ENCODE data around the gene SAA4.
"Not testable (repeated sequence)": the region's sequence is repeated elsewhere in the genome, so short reads cannot be mapped to it uniquely, and the experiment has no call there.

SAA4 gene

DNA sequence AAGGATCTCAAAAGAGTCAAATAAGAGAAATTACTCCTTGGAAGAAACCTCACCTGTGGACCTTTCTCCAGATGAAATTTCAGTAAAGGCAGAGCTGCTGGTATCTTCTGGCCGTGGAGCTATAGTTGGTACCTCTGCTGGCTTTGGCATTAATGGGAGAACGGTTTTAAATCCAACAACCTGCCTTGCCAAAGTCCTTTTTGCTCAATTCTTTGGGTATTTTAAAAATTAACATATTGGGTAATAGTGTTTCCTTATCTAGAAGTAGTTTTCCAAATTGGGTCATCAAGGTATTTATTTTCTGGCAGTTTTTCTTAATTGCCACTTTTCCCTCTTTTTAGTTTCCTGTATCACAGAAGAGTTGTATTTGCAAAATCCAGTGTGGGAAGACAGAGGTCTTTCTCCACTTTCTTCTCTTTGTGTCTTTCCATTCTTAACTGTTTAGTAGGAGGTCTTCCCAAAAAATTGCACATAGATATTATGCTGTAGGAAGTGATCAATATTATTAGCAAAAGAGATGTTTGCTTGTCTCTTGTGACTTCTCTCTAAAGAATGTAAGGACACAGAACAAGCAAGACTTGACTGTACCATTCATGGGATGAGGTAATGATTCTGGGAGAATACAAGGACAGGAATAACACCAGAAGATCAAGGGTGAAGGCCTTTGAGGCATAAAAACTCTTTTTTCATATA, at the start of gene SAA4:
SAA4 (minus strand) TSS at position 139 of the 693 bp plus-strand sequence. CDS start 876 bp downstream, outside the sequence.
- no peak for DNase-seq

GRCh38 chr11:18285841-18286240, 49.2 kb upstream of the SAA4 start:
- DNase-seq = no peak

DNA sequence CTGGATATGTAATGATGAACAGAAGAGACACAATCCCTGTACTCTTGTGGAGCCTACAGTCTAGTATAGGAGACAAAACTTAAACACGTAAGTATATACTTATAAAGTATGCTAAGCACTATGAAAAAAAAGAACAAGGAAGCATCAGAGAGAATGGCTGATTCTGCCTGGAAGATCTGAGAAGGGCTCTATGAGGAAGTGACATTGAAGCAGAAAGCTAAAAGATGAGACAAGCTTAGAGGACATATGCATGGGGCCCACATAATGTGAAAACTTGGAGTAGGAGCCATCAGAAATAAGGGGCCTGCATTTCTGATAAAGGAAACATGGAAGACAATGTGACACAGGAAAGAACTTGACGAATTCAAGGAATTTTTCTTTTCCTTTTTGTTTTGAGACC, 46.0 kb upstream of the SAA4 start:
- no peak for DNase-seq

GRCh38 chr11:18280438-18281045, 43.9 kb upstream of the SAA4 start:
- DNase-seq = no peak

DNA sequence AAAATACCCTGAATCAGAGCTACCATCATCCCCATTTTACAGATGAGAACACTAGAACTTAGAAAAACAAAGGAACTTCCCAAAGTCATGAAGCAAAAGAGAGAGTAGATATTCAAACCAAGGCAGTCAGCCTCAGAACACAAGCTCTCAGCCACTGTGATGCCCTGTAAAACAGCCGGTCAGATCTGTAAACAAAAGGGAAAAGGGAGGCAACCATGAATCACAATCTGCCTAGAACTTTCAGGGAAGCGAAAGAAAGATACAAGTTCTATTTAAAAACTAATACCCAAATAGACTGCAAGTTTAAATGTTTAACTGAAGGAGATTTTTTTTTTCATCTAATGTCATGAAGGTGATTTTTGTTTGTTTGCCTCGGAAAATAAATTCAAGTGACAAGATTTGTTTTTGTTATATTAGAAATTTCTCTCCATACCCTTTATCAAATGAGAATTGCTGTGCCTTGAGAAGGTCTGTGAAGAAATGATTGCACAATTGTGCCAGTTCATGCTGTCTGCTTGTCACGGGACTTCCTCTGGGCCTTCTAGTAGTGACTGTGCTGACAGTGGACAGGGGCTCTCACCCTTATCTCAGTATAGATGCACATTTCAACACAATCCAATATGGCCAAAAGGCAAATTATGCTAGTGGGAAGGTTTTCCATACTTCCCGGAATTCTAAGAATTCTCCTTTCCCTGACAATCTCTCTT, 41.1 kb upstream of the SAA4 start:
- DNase-seq = no peak

DNA sequence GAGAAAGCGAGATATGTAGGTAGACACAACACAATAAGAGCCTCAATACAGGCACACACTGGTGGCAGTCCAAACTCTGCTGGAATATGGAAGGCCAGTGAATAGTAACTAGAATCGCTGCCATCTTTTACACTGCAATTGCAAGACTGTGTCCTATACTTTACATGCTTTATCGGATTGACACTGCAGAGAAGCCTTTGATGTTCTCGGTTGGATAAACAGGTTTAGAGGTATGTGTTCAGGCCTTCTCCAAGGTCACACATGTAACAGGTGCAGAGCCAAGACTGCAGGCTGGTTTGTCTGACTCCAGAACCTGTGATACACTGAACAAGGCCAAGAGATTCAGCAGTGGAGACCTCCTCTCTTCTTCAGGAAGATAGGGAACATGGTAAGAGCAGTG, 34.6 kb upstream of the SAA4 start:
- DNase-seq = no peak

DNA sequence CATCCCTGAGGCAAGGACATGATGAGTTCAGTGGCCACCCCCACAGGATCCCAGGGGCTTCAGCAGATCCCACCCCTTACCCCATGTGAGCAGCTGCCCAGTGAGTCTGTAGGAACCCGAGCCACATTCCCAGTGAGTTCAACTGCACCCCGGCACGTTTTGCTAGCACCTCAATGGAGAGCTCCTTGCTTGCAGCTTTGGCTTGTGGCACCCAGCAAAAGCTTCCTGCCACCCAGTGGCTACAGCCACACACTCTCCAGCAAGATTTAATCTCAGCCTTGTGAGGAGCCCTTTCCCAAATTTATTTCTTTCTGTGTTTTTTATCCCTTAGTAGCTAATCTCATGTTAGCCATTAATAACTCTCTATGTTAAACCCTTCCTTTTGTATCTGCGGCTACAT, 33.5 kb upstream of the SAA4 start:
- DNase-seq = no peak

- DNase-seq = not testable (repeated sequence)
Observed at GRCh38 chr11:18269252-18269651, 32.6 kb upstream of the SAA4 start.

GRCh38 chr11:18267335-18268133, 30.9 kb upstream of the SAA4 start:
- DNase-seq = not testable (repeated sequence)

DNA sequence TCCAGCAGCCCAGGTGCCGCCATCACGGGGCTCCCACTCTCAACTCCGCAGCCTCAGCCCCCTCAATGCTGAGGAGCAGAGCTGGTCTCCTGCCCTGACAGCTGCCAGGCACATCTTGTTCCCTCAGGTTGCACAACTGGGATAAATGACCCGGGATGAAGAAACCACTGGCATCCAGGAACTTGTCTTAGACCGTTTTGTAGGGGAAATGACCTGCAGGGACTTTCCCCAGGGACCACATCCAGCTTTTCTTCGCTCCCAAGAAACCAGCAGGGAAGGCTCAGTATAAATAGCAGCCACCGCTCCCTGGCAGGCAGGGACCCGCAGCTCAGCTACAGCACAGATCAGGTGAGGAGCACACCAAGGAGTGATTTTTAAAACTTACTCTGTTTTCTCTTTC, 29.3 kb upstream of the SAA4 start, which contains the start of gene SAA1:
SAA1 (plus strand) TSS at position 316 of the 400 bp plus-strand sequence. CDS start 624 bp downstream, outside the sequence.
- DNase-seq = no peak

- no peak for DNase-seq
Observed at GRCh38 chr11:18264677-18265555, 28.3 kb upstream of the SAA4 start.

DNA sequence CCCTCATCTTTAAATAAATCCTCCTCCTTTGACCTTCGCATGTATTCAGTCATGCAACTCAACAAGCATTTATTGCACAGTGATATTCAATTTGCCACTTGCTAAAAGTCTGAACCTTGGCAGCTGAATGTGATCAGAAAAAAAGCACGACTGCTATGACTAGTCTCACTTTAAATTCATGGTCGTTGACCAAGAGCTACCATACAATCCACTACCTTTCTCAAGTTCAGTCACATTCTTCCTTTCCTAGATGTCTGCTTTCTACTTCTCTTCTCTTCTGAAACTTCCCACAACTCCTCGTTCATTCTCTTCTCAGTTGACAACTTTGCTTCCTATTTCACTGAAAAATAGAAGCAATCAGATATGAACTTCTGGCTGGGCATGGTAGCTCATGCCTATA, 27.4 kb upstream of the SAA4 start:
- DNase-seq = no peak

DNA sequence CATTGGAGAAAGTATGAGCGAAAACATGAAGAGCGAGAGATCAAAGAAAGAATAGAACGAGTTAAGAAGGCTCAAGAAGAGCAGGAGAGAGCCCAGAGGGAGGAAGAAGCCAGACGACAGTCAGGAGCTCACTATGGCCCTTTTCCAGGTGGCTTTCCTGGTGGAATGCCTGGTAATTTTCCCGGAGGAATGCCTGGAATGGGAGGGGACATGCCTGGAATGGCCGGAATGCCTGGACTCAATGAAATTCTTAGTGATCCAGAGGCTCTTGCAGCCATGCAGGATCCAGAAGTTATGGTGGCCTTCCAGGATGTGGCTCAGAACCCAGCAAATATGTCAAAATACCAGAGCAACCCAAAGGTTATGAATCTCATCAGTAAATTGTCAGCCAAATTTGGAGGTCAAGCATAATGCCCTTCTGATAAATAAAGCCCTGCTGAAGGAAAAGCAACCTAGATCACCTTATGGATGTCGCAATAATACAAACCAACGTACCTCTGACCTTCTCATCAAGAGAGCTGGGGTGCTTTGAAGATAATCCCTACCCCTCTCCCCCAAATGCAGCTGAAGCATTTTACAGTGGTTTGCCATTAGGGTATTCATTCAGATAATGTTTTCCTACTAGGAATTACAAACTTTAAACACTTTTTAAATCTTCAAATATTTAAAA, 26.2 kb upstream of the SAA4 start:
- DNase-seq = not testable (repeated sequence)

DNA sequence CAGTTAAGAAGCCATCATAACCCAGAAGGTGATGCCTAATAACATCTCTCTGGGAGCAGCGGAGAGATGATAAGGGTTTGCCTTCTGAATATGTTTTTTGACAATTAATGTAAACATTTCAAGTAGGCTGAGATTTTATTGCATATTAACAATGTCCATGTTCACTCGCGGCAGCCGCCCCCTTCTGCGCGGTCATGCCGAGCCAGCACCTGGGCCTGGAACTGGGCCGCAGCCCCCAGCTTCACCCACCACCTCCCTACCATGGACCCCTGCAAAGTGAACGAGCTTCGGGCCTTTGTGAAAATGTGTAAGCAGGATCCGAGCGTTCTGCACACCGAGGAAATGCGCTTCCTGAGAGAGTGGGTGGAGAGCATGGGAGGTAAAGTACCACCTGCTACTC, 25.1 kb upstream of the SAA4 start:
- no peak for DNase-seq

DNA sequence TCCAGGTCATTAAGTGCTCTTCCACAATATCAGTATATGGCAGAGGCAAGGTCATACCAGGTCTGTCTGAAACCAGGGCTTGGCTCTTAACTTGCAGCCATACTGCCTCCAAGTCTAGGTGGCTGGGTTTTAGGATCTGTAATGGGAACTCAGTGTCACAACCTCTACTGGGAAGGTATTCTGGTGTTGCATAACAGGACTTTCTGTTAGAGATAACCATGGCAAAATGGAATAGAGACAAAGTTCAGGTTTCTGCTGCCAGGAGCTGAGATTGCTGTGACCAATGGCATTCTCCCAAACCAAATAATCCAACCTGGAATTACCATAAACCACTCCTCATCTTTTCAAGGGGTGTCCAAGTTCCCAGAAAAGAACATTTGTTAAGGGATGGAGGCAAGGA, 22.7 kb upstream of the SAA4 start:
- no peak for DNase-seq

- DNase-seq = no peak
Observed at GRCh38 chr11:18254781-18255361, 18.3 kb upstream of the SAA4 start.

GRCh38 chr11:18253778-18254338, 17.3 kb upstream of the SAA4 start:
- no peak for DNase-seq

DNA sequence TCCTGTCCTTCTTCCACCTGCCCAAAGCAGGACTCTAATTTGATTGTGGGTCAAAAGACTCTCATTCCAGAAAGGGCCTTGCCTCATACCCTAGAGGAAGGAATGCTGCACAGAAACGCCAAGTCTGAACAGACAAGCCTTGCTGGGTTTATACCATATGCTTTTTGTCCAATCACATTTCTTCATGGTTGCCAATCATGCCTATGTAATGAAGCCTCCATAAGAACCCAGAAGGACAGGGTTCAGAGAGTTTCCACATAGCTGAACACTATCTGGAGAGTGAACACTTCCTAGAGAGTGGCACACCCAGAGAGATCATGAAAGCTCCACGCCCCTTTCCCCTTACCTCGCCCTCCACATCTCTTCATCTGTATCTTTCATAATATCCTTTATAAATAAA, 16.6 kb upstream of the SAA4 start:
- DNase-seq = no peak

GRCh38 chr11:18248561-18248960, 12.0 kb upstream of the SAA4 start, which contains the start of gene SAA2:
Gene SAA2 (minus strand): TSS chr11:18248668. CDS start chr11:18248011, 657 bp downstream.
- DNase-seq = no peak

DNA sequence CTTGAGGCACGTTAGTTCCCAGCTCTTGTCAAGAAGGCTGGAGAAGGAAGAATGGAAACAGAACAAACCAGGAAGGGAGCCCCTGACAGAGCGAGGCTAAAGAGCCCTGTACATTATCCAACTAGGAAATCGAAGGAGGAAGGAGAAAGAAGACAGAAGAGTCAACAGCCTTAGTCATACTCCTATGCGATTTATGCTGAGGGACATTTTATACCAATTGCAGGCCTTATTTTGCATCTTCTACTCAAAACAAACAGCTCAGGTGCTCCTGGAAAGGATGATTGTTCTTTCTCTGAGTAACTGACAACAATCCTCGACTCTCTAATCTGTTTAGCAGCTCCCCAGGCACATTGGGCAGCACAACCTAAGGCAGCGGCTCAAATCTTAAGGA, 10.6 kb upstream of the SAA4 start:
- DNase-seq = not testable (repeated sequence)
